HEK293T (cell line): Measurements from ENCODE around the gene MREG.

ENCODE experiments used
- CTBP1 ChIP-seq: fragments of 450-650 bp; IDR thresholded peaks from 2 replicates; pipeline ENCODE4 v1.6.1; 2016; ENCODE audit warnings: borderline replicate concordance
- SP1 ChIP-seq: fragments of 450-650 bp; IDR thresholded peaks from 2 replicates; pipeline ENCODE4 v1.6.1; 2017

GRCh38 chr2:215901796-215902195 lies 111.6 kb downstream of the MREG start:
- TF ChIP-seq SP1 = no peak
- TF ChIP-seq CTBP1 = no peak
